ENCODE measurements around the gene ATG4D. TPM values are rescaled to one million over a fixed set of nuclear protein-coding genes. Genes with fewer than 3 reads are reported as not detected.

Gene ATG4D
- total and polyA plus RNA-seq, 2 experiments from 2014 or later, result 15.1 to 55.5 TPM

- Mint-ChIP-seq H3K27me3 (ENCODE audit: insufficient read depth, low read depth, poor library complexity) (peaks cover 13% of the 10 kb centered on the region), H3K4me1 (peaks cover 11% of the 10 kb centered on the region; the same call in 2 of the 3 replicates), H3K27ac (peak within 1 kb of the TSS; percentile 88), H3K36me3 (ENCODE audit: low read depth) (peaks cover 23% of the 10 kb centered on the region), H3K4me3 (peak within 1 kb of the TSS; percentile 91), H3K9me3 (no peaks in the 10 kb centered on the region; the same call in none of the 3 replicates)
- peak; percentile 96 for ATAC-seq
- peaks cover 7% of the 10 kb centered on the region for H3K9me2 ChIP-seq (ENCODE audit: insufficient read depth)
- peaks cover 17% of the 10 kb centered on the region for H3K79me2 ChIP-seq (replicated peaks; ENCODE audit: insufficient read depth)
- H3K36me3 ChIP-seq (ENCODE audit: insufficient read depth), result peaks cover 4% of the 10 kb centered on the region
- peaks cover 9% of the 10 kb centered on the region; the same call in 1 of the 2 replicates for H3K4me1 ChIP-seq (ENCODE audit: insufficient read depth)
- no peak within 1 kb of the TSS for H3K27ac ChIP-seq (ENCODE audit: low read depth)
- TF ChIP-seq ETS1 (IDR thresholded peaks at IDR 0.05) (peak; percentile 34; the same call in 1 of the 2 replicates), NANOG (IDR thresholded peaks at IDR 0.05; ENCODE audit: borderline replicate concordance) (no peak), JUNB (IDR thresholded peaks at IDR 0.05; ENCODE audit: unreplicated experiment) (no peak), EZH2phosphoT487 (IDR thresholded peaks at IDR 0.05; ENCODE audit: unreplicated experiment) (no peak), ZNF114 (CRISPR knock-in tag; IDR thresholded peaks at IDR 0.05) (no peak), ZNF331 (CRISPR knock-in tag; IDR thresholded peaks at IDR 0.05; ENCODE audit: low read depth) (no peak), STAT1 (IDR thresholded peaks at IDR 0.05; ENCODE audit: unreplicated experiment) (no peak), EZH2 (IDR thresholded peaks at IDR 0.05; ENCODE audit: low read depth, unreplicated experiment) (no peak), POLR2AphosphoS5 (IDR thresholded peaks at IDR 0.05; ENCODE audit: low read depth) (peak; percentile 87), ZNF462 (CRISPR knock-in tag; IDR thresholded peaks at IDR 0.05) (no peak), CREB1 (CRISPR knock-in tag; IDR thresholded peaks at IDR 0.05; ENCODE audit: low read depth) (no peak)
- TF ChIP-seq, protein P1, sequence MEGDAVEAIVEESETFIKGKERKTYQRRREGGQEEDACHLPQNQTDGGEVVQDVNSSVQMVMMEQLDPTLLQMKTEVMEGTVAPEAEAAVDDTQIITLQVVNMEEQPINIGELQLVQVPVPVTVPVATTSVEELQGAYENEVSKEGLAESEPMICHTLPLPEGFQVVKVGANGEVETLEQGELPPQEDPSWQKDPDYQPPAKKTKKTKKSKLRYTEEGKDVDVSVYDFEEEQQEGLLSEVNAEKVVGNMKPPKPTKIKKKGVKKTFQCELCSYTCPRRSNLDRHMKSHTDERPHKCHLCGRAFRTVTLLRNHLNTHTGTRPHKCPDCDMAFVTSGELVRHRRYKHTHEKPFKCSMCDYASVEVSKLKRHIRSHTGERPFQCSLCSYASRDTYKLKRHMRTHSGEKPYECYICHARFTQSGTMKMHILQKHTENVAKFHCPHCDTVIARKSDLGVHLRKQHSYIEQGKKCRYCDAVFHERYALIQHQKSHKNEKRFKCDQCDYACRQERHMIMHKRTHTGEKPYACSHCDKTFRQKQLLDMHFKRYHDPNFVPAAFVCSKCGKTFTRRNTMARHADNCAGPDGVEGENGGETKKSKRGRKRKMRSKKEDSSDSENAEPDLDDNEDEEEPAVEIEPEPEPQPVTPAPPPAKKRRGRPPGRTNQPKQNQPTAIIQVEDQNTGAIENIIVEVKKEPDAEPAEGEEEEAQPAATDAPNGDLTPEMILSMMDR (conservative IDR thresholded peaks at IDR 0.05; ENCODE audit: low read depth in 2 of 2), result no peak
- TF ChIP-seq, protein P2, sequence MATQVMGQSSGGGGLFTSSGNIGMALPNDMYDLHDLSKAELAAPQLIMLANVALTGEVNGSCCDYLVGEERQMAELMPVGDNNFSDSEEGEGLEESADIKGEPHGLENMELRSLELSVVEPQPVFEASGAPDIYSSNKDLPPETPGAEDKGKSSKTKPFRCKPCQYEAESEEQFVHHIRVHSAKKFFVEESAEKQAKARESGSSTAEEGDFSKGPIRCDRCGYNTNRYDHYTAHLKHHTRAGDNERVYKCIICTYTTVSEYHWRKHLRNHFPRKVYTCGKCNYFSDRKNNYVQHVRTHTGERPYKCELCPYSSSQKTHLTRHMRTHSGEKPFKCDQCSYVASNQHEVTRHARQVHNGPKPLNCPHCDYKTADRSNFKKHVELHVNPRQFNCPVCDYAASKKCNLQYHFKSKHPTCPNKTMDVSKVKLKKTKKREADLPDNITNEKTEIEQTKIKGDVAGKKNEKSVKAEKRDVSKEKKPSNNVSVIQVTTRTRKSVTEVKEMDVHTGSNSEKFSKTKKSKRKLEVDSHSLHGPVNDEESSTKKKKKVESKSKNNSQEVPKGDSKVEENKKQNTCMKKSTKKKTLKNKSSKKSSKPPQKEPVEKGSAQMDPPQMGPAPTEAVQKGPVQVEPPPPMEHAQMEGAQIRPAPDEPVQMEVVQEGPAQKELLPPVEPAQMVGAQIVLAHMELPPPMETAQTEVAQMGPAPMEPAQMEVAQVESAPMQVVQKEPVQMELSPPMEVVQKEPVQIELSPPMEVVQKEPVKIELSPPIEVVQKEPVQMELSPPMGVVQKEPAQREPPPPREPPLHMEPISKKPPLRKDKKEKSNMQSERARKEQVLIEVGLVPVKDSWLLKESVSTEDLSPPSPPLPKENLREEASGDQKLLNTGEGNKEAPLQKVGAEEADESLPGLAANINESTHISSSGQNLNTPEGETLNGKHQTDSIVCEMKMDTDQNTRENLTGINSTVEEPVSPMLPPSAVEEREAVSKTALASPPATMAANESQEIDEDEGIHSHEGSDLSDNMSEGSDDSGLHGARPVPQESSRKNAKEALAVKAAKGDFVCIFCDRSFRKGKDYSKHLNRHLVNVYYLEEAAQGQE (IDR thresholded peaks at IDR 0.05; ENCODE audit: unreplicated experiment), result no peak
- H2AFZ ChIP-seq, result peak within 1 kb of the TSS; percentile 90
- peak within 1 kb of the TSS; percentile 89 for H3K4me2 ChIP-seq
- H3F3A ChIP-seq (replicated peaks; ENCODE audit: low read depth), result peaks cover 13% of the 10 kb centered on the region; the same call in 1 of the 2 replicates
- peak; percentile 94 for DNase-seq (ENCODE audit: low spot score)
- no peaks in the 10 kb centered on the region for H4K20me1 ChIP-seq (replicated peaks; ENCODE audit: insufficient read depth)
- peak within 1 kb of the TSS; percentile 87 for H3K4me3 ChIP-seq
- no peaks in the 10 kb centered on the region for H3K27me3 ChIP-seq (ENCODE audit: insufficient read depth)
Observed at GRCh38 chr19:10587022-10587838, 43.5 kb downstream of the ATG4D start, which contains the start of gene AP1M2. Gene AP1M2 (minus strand): TSS chr19:10587312. CDS start chr19:10587231, 81 bp downstream.

Data from GM23338 (cell line).